ENCODE results near the gene ABHD12B. TPM values are rescaled to one million over a fixed set of nuclear protein-coding genes. Genes with fewer than 3 reads are reported as not detected.

ABHD12B gene
- total RNA-seq, 1 donor from 2014 or later, result not detected

- Histone ChIP-seq H4K20me1 (ENCODE audit: low read depth) (no peaks in the 10 kb centered on the region), H3K9me3 (ENCODE audit: low read depth) (no peaks in the 10 kb centered on the region), H2AFZ (replicated peaks) (peak overlapping the region; percentile 96), H3K36me3 (no peaks in the 10 kb centered on the region), H3K4me2 (peak overlapping the region; percentile 87), H3K27me3 (peaks cover 10% of the 10 kb centered on the region), H3K4me3 (peak overlapping the region; percentile 69), H3K4me1 (no peaks in the 10 kb centered on the region), H3K9ac (no peak overlapping the region), H3F3A (ENCODE audit: low read depth) (peaks cover 25% of the 10 kb centered on the region), H3K27ac (no peak overlapping the region), H3K79me2 (ENCODE audit: low read depth) (peaks cover 3% of the 10 kb centered on the region)
- peaks cover 5% of the 10 kb centered on the region for H3K36me3 Mint-ChIP-seq
- no peaks in the 10 kb centered on the region for H3K9me3 Mint-ChIP-seq
- peak overlapping the region; percentile 90 for H3K4me3 Mint-ChIP-seq
- peaks cover 5% of the 10 kb centered on the region for H3K27me3 Mint-ChIP-seq (ENCODE audit: insufficient read depth, low read depth)
- peaks cover 18% of the 10 kb centered on the region for H3K4me1 Mint-ChIP-seq
- DNase-seq (ENCODE audit: low spot score), result peak; percentile 87
- TF ChIP-seq, protein P1, sequence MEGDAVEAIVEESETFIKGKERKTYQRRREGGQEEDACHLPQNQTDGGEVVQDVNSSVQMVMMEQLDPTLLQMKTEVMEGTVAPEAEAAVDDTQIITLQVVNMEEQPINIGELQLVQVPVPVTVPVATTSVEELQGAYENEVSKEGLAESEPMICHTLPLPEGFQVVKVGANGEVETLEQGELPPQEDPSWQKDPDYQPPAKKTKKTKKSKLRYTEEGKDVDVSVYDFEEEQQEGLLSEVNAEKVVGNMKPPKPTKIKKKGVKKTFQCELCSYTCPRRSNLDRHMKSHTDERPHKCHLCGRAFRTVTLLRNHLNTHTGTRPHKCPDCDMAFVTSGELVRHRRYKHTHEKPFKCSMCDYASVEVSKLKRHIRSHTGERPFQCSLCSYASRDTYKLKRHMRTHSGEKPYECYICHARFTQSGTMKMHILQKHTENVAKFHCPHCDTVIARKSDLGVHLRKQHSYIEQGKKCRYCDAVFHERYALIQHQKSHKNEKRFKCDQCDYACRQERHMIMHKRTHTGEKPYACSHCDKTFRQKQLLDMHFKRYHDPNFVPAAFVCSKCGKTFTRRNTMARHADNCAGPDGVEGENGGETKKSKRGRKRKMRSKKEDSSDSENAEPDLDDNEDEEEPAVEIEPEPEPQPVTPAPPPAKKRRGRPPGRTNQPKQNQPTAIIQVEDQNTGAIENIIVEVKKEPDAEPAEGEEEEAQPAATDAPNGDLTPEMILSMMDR (IDR thresholded peaks at IDR 0.05), result no peak
- no peak for TF ChIP-seq EZH2 (IDR thresholded peaks at IDR 0.05)
- no peak for TF ChIP-seq EZH2phosphoT487 (IDR thresholded peaks at IDR 0.05)
- no peak overlapping the region for H3K27ac Mint-ChIP-seq
Measured at GRCh38 chr14:50943261-50943942, 71.5 kb downstream of the ABHD12B start.

DNA sequence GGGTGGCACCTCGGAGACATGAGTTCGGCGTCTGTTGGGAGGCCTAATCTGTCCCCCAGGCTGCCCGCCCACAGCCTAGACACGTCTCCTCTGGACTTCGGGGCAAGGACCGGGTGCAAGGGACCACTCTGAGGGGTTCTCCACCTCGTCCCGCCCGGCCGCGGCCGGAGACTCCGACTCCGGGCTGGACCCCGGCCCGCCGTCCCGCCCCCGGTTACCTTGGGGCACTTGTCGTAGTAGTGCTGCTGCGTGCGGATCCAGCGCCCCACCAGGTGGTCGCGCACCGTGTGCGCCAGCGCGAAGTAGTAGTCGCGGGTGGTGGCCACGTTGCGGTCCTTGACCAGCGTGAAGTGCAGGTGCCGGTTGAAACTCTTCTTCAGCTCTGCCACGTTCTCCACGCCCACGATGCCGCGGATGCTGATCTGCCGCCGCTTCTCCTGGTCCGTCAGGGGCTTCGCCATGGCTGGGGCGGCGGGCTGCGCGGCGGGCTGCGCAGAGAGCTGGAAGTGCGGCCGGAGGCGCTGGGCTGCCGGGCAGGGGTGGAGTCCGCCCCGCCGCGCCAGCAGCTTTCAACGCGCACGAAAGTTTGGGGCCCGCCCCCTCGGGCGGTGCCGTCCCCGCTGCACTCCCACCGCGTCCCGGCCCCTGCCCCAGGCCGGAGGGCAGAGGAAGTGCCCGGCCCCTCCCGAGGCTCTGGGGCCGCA lies 72.2 kb downstream of the ABHD12B start, which contains the start of gene PYGL:
PYGL (minus strand) TSS at position 541 of the 704 bp plus-strand sequence; CDS start at position 461, 80 bp downstream.
- Histone ChIP-seq H3F3A (ENCODE audit: low read depth) (peaks cover 25% of the 10 kb centered on the region), H3K9ac (no peak within 1 kb of the TSS), H3K27ac (no peak within 1 kb of the TSS), H3K4me3 (peak within 1 kb of the TSS; percentile 69), H2AFZ (replicated peaks) (peak within 1 kb of the TSS; percentile 96), H3K36me3 (no peaks in the 10 kb centered on the region), H3K4me2 (peak within 1 kb of the TSS; percentile 87), H3K79me2 (ENCODE audit: low read depth) (peaks cover 3% of the 10 kb centered on the region), H3K27me3 (peaks cover 10% of the 10 kb centered on the region), H4K20me1 (ENCODE audit: low read depth) (no peaks in the 10 kb centered on the region), H3K4me1 (no peaks in the 10 kb centered on the region), H3K9me3 (ENCODE audit: low read depth) (no peaks in the 10 kb centered on the region)
- TF ChIP-seq, protein P1 (IDR thresholded peaks at IDR 0.05), result no peak
- TF ChIP-seq EZH2 (IDR thresholded peaks at IDR 0.05) (no peak), EZH2phosphoT487 (IDR thresholded peaks at IDR 0.05) (no peak)
- DNase-seq (ENCODE audit: low spot score), result peak; percentile 89
- peak within 1 kb of the TSS; percentile 92 for H3K4me3 Mint-ChIP-seq
- H3K36me3 Mint-ChIP-seq, result peaks cover 5% of the 10 kb centered on the region
- peaks cover 18% of the 10 kb centered on the region for H3K4me1 Mint-ChIP-seq
- H3K27me3 Mint-ChIP-seq (ENCODE audit: insufficient read depth, low read depth), result peaks cover 5% of the 10 kb centered on the region
- no peaks in the 10 kb centered on the region for H3K9me3 Mint-ChIP-seq
- peak within 1 kb of the TSS; percentile 37 for H3K27ac Mint-ChIP-seq

DNA sequence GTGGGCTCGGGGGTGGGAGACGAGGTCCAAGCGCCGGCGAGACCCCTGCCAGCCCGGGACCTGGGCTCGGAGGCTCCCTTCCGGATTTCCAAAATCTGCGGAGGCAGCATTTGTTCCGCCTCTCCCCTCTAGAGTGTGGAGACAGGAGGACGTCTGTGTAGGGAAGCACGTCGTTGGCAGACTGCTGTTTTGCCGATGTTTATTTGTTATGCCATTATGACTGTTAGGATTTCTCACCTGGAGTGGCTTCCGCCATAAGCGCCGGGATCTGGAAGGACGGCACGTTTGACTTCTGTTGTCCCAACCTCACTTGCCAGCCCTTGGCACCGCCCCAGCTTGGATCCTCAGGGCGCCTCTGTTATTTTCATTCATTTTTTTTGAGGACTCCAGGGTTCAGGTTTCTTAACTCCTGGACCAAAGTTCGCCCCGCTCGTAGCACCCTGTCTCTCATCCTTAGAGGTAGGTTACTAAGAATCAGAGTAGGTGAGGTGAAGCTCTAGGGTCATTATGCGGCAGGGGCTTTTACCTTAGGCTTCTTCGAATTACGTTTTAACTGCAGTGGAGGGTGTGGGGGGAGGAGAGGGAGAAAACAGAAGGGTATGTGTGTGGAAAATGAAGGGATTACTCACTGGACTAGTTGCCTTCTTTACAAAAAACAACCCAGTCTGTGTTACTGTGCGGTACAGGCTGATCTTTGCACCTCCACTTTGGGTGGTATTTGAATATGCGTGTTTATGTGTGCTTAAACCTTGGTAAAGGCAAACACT lies 73.0 kb downstream of the ABHD12B start:
- H2AFZ ChIP-seq (replicated peaks), result peak overlapping the region; percentile 96
- H3K36me3 ChIP-seq, result no peaks in the 10 kb centered on the region
- no peak for DNase-seq (ENCODE audit: low spot score)
- no peaks in the 10 kb centered on the region for H3K4me1 ChIP-seq
- H3K27ac ChIP-seq, result no peak overlapping the region
- H3F3A ChIP-seq (ENCODE audit: low read depth), result peaks cover 25% of the 10 kb centered on the region
- peaks cover 5% of the 10 kb centered on the region for H3K36me3 Mint-ChIP-seq
- H3K9me3 Mint-ChIP-seq, result no peaks in the 10 kb centered on the region
- peaks cover 18% of the 10 kb centered on the region for H3K4me1 Mint-ChIP-seq
- no peak for TF ChIP-seq EZH2phosphoT487 (IDR thresholded peaks at IDR 0.05)
- no peak for TF ChIP-seq EZH2 (IDR thresholded peaks at IDR 0.05)
- TF ChIP-seq, protein P1 (IDR thresholded peaks at IDR 0.05), result no peak
- no peak overlapping the region for H3K9ac ChIP-seq
- H3K27me3 ChIP-seq, result peaks cover 10% of the 10 kb centered on the region
- H3K4me2 ChIP-seq, result peak overlapping the region; percentile 87
- H3K79me2 ChIP-seq (ENCODE audit: low read depth), result peaks cover 3% of the 10 kb centered on the region
- H4K20me1 ChIP-seq (ENCODE audit: low read depth), result no peaks in the 10 kb centered on the region
- peak overlapping the region; percentile 37 for H3K27ac Mint-ChIP-seq
- peak overlapping the region; percentile 92 for H3K4me3 Mint-ChIP-seq
- no peaks in the 10 kb centered on the region for H3K9me3 ChIP-seq (ENCODE audit: low read depth)
- peak overlapping the region; percentile 69 for H3K4me3 ChIP-seq
- H3K27me3 Mint-ChIP-seq (ENCODE audit: insufficient read depth, low read depth), result peaks cover 5% of the 10 kb centered on the region

Data from neural progenitor cell (in vitro differentiated cells).